ENCODE results near the gene GPI.

GPI gene

GRCh38 chr19:34405892-34406660 is 41.1 kb downstream of the GPI start:
- DNase-seq: no peak

GRCh38 chr19:34408411-34408810 is 43.4 kb downstream of the GPI start:
- no peak for DNase-seq

GRCh38 chr19:34409189-34410164 is 44.5 kb downstream of the GPI start:
- no peak for DNase-seq

GRCh38 chr19:34411216-34411615 is 46.2 kb downstream of the GPI start:
- no peak for DNase-seq

GRCh38 chr19:34416021-34416545 is 51.1 kb downstream of the GPI start:
- DNase-seq: no peak

DNA sequence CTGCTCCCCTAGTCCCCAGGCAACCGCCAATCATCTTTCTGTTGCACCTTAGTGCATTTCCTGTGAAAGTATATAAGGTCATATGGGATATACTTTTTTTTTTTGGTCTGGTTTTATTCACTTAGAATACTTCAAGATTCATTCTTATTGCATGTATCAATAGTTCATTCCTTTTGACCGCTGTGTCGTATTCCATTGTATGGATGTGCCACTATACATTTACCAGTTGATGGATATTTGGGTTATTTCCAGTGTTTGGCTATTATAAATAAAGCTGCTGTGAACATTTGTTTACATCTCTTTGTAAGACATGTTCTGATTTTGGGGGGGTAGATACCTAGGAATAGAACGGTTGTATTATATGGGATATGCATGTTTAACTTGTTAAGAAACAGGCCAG is 53.3 kb downstream of the GPI start:
- DNase-seq: no peak

DNA sequence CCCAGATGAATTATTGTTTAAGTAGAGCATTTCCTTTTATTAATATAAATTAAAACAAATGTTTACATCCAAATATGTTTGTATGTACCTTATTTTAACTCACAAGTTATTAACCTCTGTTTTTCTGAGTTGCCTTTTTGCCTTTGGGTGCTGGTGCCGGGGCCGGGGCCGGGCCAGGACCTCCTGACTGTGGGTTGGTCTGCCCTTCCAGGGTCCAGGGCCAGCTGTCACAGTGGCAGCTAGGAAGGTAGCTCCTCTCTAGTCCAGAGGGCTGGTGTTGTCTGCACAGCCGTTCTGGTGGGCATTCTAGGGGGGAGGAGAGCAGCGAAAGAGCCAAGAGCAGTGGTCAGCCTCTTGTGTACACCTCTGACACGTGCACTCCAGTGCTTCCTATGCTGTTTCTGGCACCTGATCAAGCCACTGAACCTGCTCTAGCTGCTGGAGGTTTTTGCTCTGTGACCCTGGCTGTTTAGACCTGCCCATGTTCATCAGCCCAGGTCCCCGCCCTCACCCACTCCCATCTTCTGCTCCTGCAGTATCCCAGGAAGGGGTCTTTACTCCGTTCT is 61.2 kb downstream of the GPI start:
- no peak for DNase-seq

DNA sequence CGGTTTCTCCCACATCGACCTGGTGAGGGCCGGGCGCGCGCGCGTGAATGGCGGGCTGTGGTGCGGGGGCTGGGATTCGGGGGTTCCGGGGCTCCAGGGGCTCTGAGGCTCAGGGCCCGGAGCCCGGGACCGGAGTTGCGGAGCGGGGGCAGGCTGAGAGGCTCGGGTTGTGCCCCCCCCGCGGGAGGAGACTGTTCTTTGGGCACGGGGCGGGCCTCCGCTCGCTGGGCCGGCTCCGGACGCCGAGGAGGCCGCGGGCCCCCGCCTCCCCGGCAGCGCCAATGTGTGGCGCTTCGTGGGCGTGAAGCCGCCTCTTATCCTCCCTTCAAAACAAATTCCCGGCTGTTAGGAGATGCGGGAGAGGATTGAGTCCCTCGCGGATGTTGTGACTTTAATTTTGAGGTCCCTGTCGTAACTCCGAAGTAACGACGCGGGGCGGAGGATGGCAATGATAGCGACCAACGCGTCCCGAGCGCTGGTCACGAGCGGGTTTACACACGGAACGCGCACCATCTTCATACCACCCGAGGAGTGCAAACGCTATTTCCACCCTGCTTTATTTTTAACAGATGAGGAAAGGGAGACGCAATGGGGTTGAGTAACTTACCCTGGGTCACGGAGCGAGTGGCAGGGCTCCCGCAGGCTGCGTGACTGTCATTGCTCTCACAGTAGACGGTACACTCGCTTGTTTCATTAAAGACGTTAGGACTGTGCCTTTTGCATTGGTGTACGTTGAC is 63.7 kb downstream of the GPI start:
- peak; percentile 10 for DNase-seq

DNA sequence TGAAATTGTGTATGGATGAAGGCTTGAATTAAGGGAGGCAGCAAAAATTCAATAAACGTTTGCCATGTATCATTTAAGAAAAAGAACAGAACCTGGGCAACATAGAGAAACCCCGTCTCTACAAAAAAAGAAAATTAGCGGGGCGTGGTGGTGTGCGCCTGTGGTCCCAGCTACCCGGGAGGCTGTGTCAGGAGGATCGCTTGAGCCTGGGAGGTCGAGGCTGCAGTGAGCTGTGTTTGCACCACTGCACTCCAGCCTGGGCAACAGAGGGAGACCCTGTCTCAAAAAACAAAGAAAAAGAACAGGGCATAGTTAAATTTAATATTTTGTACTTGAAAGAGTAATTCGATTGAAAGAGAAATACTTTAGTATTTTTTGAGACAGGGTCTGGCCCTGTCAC is 64.6 kb downstream of the GPI start:
- no peak for DNase-seq

GRCh38 chr19:34430738-34431625 is 66.0 kb downstream of the GPI start:
- DNase-seq: no peak

- no peak for DNase-seq
Measured at GRCh38 chr19:34431681-34432402, 66.8 kb downstream of the GPI start.

- DNase-seq: no peak
Measured at GRCh38 chr19:34432797-34433196, 67.8 kb downstream of the GPI start.

GRCh38 chr19:34436716-34437115 is 71.7 kb downstream of the GPI start:
- DNase-seq: no peak

DNA sequence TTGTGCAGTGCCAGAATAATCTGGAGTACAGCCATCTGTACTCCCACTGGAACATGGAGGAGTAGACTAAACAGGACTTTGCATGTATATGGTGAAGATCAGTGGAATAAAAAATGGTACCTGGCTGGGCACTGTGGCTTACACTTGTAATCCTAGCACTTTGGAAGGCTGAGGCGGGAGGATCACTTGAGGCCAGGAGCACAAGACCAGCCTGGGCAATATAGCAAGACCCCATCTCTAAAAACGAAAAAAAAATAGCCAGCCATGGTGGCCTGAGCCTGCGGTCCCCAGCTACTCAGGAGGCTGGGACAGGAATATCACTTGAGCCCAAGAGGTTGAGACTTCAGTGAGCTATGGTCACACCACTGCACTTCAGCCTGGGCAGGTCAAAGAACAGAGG is 83.2 kb downstream of the GPI start:
- DNase-seq: no peak
